Osteoblast (primary cell): ENCODE results near the gene TCEA3. TPM values are rescaled to one million over a fixed set of nuclear protein-coding genes. Genes with fewer than 3 reads are reported as not detected.
A peak's percentile ranks its signal among the peaks of the same experiment; 100 is the strongest.

Source experiments
- DNase-seq: peaks from one replicate; pipeline ENCODE4 v3.0.0; 2011; ENCODE audit warnings: low spot score, mixed read lengths; ENCODE audit not compliant: insufficient read length; ENCODE audit errors: missing footprints
- H2AFZ ChIP-seq: 2 replicates; pipeline ENCODE4 v1.6.0; 2011; ENCODE audit warnings: mild to moderate bottlenecking, low read length
- H3K27ac ChIP-seq: 2 replicates; pipeline ENCODE4 v1.5.1; 2011; ENCODE audit warnings: mild to moderate bottlenecking, low read depth, low read length, moderate library complexity
- H3K27me3 ChIP-seq: 2 replicates; pipeline ENCODE4 v1.6.0; 2012; ENCODE audit warnings: mild to moderate bottlenecking, control low read depth, inconsistent platforms, low read length, moderate library complexity; ENCODE audit not compliant: insufficient read depth
- H3K36me3 ChIP-seq: 2 replicates; pipeline ENCODE4 v1.5.1; 2011; ENCODE audit warnings: mild to moderate bottlenecking, low read length, control low read depth, moderate library complexity; ENCODE audit not compliant: insufficient read depth
- H3K4me1 ChIP-seq: 2 replicates; pipeline ENCODE4 v1.5.1; 2011; ENCODE audit warnings: mild to moderate bottlenecking, low read length, control low read depth, moderate library complexity; ENCODE audit not compliant: insufficient read depth
- H3K4me2 ChIP-seq: 2 replicates; pipeline ENCODE4 v1.6.0; 2011; ENCODE audit warnings: mild to moderate bottlenecking, low read length; ENCODE audit not compliant: insufficient read depth
- H3K4me3 ChIP-seq: fragments of 200-600 bp; sonication (generic); 3 replicates; pipeline ENCODE4 v1.5.1; 2012; ENCODE audit warnings: mild to moderate bottlenecking, low read length, inconsistent platforms; ENCODE audit not compliant: insufficient read depth
- H3K79me2 ChIP-seq: 2 replicates; pipeline ENCODE4 v1.6.0; 2012; ENCODE audit warnings: mild to moderate bottlenecking, low read length, control low read depth, inconsistent platforms; ENCODE audit not compliant: insufficient read depth
- H3K9me3 ChIP-seq: 2 replicates; pipeline ENCODE4 v1.5.1; 2011; ENCODE audit warnings: low read depth, low read length, control low read depth
- H4K20me1 ChIP-seq: 2 replicates; pipeline ENCODE4 v1.6.0; 2012; ENCODE audit warnings: mild to moderate bottlenecking, low read length, control low read depth; ENCODE audit not compliant: insufficient read depth
- CTCF ChIP-seq: IDR thresholded peaks from 2 replicates; pipeline ENCODE4 v1.5.1; 2011; ENCODE audit warnings: mild to moderate bottlenecking, low read depth, low read length, moderate library complexity; ENCODE audit errors: extremely low read depth
- total RNA-seq: library from RNA; depleted of rRNA; stranded (reverse); fragments of >200 nt; gene quantifications from 2 replicates; pipeline ENCODE4 v1.2.3, GENCODE V29; 2012

TCEA3 gene
- total RNA-seq, 1 donor: 31.5 TPM

- Histone ChIP-seq H3K36me3 (no peaks in the 10 kb centered on the region), H3K9me3 (no peaks in the 10 kb centered on the region), H3K27ac (peak overlapping the region; percentile 65), H3K4me1 (peaks cover 34% of the 10 kb centered on the region), H3K4me2 (peak overlapping the region; percentile 11), H3K27me3 (no peaks in the 10 kb centered on the region), H3K4me3 (no peak overlapping the region), H2AFZ (peak overlapping the region; percentile 27), H4K20me1 (no peaks in the 10 kb centered on the region), H3K79me2 (no peaks in the 10 kb centered on the region)
- no peak for DNase-seq
- TF ChIP-seq CTCF: no peak
Observed at GRCh38 chr1:23402286-23403037, 22.1 kb downstream of the TCEA3 start.

- no peak for TF ChIP-seq CTCF
- H3K4me1 ChIP-seq: peaks cover 29% of the 10 kb centered on the region
- no peak overlapping the region for H3K4me2 ChIP-seq
- no peaks in the 10 kb centered on the region for H3K9me3 ChIP-seq
- no peaks in the 10 kb centered on the region for H3K79me2 ChIP-seq
- H3K36me3 ChIP-seq: no peaks in the 10 kb centered on the region
- no peak overlapping the region for H3K27ac ChIP-seq
- DNase-seq: no peak
- H4K20me1 ChIP-seq: no peaks in the 10 kb centered on the region
- no peak overlapping the region for H2AFZ ChIP-seq
- H3K27me3 ChIP-seq: no peaks in the 10 kb centered on the region
- H3K4me3 ChIP-seq: no peak overlapping the region
Observed at GRCh38 chr1:23401313-23401712, 23.2 kb downstream of the TCEA3 start.

- H3K27me3 ChIP-seq: no peaks in the 10 kb centered on the region
- no peak for TF ChIP-seq CTCF
- H3K36me3 ChIP-seq: no peaks in the 10 kb centered on the region
- H3K9me3 ChIP-seq: no peaks in the 10 kb centered on the region
- no peaks in the 10 kb centered on the region for H3K79me2 ChIP-seq
- H4K20me1 ChIP-seq: no peaks in the 10 kb centered on the region
- H3K4me1 ChIP-seq: peaks cover 32% of the 10 kb centered on the region
- no peak overlapping the region for H3K4me2 ChIP-seq
- peak; percentile 43 for DNase-seq
- no peak overlapping the region for H3K27ac ChIP-seq
- no peak overlapping the region for H3K4me3 ChIP-seq
- H2AFZ ChIP-seq: peak overlapping the region; percentile 10
Observed at GRCh38 chr1:23400324-23401114, 24.0 kb downstream of the TCEA3 start.

- H3K9me3 ChIP-seq: no peaks in the 10 kb centered on the region
- no peaks in the 10 kb centered on the region for H3K79me2 ChIP-seq
- no peak overlapping the region for H3K4me2 ChIP-seq
- no peak overlapping the region for H3K4me3 ChIP-seq
- TF ChIP-seq CTCF: no peak
- no peaks in the 10 kb centered on the region for H3K27me3 ChIP-seq
- no peaks in the 10 kb centered on the region for H4K20me1 ChIP-seq
- no peak overlapping the region for H3K27ac ChIP-seq
- DNase-seq: no peak
- H3K36me3 ChIP-seq: no peaks in the 10 kb centered on the region
- no peak overlapping the region for H2AFZ ChIP-seq
- peaks cover 39% of the 10 kb centered on the region for H3K4me1 ChIP-seq
Observed at GRCh38 chr1:23399229-23399628, 25.3 kb downstream of the TCEA3 start.
